K562 (cell line): Measurements from ENCODE around the gene MACROD2.

Experiments used
- CHD4 ChIP-seq: fragments of 200-600 bp; sonication (generic); IDR thresholded peaks from 3 replicates; pipeline ENCODE4 v1.6.1; 2012; ENCODE audit warnings: low read depth, mild to moderate bottlenecking, mixed read lengths, low read length, inconsistent platforms; ENCODE audit not compliant: insufficient read depth, insufficient replicate concordance, poor library complexity, severe bottlenecking
- CSDE1 ChIP-seq, 2 experiments: fragments of 450-650 bp; IDR thresholded peaks; 2 replicates each; pipeline ENCODE4 v1.6.1; 2016; ENCODE audit warnings: mild to moderate bottlenecking in 1 of 2
- CXXC5 ChIP-seq: fragments of 250-450 bp; sonication (Bioruptor Pico); IDR thresholded peaks from 2 replicates; pipeline ENCODE4 v1.8.0; 2022; ENCODE audit warnings: inconsistent platforms, mild to moderate bottlenecking, moderate library complexity
- MAX ChIP-seq: sonication (generic); formaldehyde crosslinking; IDR thresholded peaks from 2 replicates; pipeline ENCODE4 v1.9.0; 2022; ENCODE audit warnings: mild to moderate bottlenecking, missing genetic modification reagents
- RAD21 ChIP-seq, 2 experiments: fragments of 250-450 bp in 1 of 2; fragments of 450-650 bp in 1 of 2; sonication (Bioruptor Pico) in 1 of 2; formaldehyde crosslinking in 1 of 2; IDR thresholded peaks in 1 of 2; conservative IDR thresholded peaks in 1 of 2; 2 replicates each; pipeline versions ENCODE4 v1.4.0 to v1.8.0; 2020 to 2022; ENCODE audit warnings: mild to moderate bottlenecking in 2 of 2, moderate library complexity in 1 of 2
- RAD51 ChIP-seq: fragments of 450-650 bp; IDR thresholded peaks from 2 replicates; pipeline ENCODE4 v1.7.1; 2016; ENCODE audit warnings: low read depth, mild to moderate bottlenecking, borderline replicate concordance
- TEAD1 ChIP-seq, 2 experiments: fragments of 450-650 bp in 1 of 2; sonication (generic) in 1 of 2; formaldehyde crosslinking; IDR thresholded peaks; 2 replicates each; pipeline versions ENCODE4 v1.4.0 to v1.8.0; 2020 to 2022; ENCODE audit warnings: mild to moderate bottlenecking in 2 of 2, missing genetic modification reagents in 1 of 2
- ZNF77 ChIP-seq: fragments of 250-450 bp; sonication (Bioruptor Pico); IDR thresholded peaks from 2 replicates; pipeline ENCODE4 v1.5.0; 2020

- no peak for TF ChIP-seq CHD4
- TF ChIP-seq RAD51: no peak
- TF ChIP-seq RAD21 (CRISPR knock-in tag; conservative IDR thresholded peaks at IDR 0.05 in 1 of 2, IDR thresholded peaks at IDR 0.05 in 1 of 2): no peak
- TF ChIP-seq ZNF77 (CRISPR knock-in tag): no peak
- no peak for TF ChIP-seq CXXC5
- TF ChIP-seq CSDE1 (IDR thresholded peaks at IDR 0.05): no peak
- TF ChIP-seq MAX: no peak
- TF ChIP-seq TEAD1 (CRISPR knock-in tag; IDR thresholded peaks at IDR 0.05): no peak
Measured at GRCh38 chr20:15239542-15240206, 1244.4 kb downstream of the MACROD2 start.
